ENCODE data around the gene SPAG16. TPM values are rescaled to one million over a fixed set of nuclear protein-coding genes. Genes with fewer than 3 reads are reported as not detected.

The SPAG16 gene
- total RNA-seq, 1 experiment from 2014 or later: 13.0 TPM

GRCh38 chr2:213286161-213286560 lies 1.9 kb downstream of the SPAG16 start:
- DNase-seq (ENCODE audit: low read depth, low spot score) (no peak), ATAC-seq (no peak)
- no peaks in the 10 kb centered on the region for H3K36me3 ChIP-seq (ENCODE audit: control insufficient read depth, insufficient read depth, low read length)
- peaks cover 11% of the 10 kb centered on the region for H3K4me1 ChIP-seq (ENCODE audit: control insufficient read depth, insufficient read depth, low read length)
- intact Hi-C loops (cut with micrococcal nuclease; ENCODE audit: unreplicated experiment): no loop called here
- POLR2A ChIA-PET: no interaction called here
- H3K27ac ChIP-seq (ENCODE audit: low read length): no peak overlapping the region
- no TSS peak for BruUV-seq (replicated peaks)
- TF ChIP-seq CTCF (IDR thresholded peaks at IDR 0.05) (no peak), POLR2AphosphoS5 (IDR thresholded peaks at IDR 0.05; ENCODE audit: low read depth, low read length) (no peak), TCF7L2 (IDR thresholded peaks at IDR 0.05; ENCODE audit: low read depth, low read length) (no peak), REST (IDR thresholded peaks at IDR 0.05; ENCODE audit: insufficient read depth in 1 of 2, low read depth in 2 of 2, low read length in 1 of 2) (no peak), SIN3A (IDR thresholded peaks at IDR 0.05; ENCODE audit: borderline replicate concordance, insufficient read depth, low read depth, low read length) (no peak)
- no peaks in the 10 kb centered on the region for H3K27me3 ChIP-seq (ENCODE audit: control insufficient read depth, insufficient read depth, low read length)
- no peak overlapping the region for H3K4me3 ChIP-seq (ENCODE audit: low read depth in 2 of 2, low read length in 2 of 2)
- in situ Hi-C loops (cut with HindIII; ENCODE audit: low pct_unique_long_range_greater_than_20kb, low sequenced_read_pairs): no loop called here
- H3K9me3 ChIP-seq (ENCODE audit: control insufficient read depth, insufficient read depth, low read depth, low read length): no peaks in the 10 kb centered on the region
- CTCF ChIA-PET: no interaction called here

- Histone ChIP-seq H3K36me3 (ENCODE audit: control insufficient read depth, insufficient read depth, low read length) (no peaks in the 10 kb centered on the region), H3K9me3 (ENCODE audit: control insufficient read depth, insufficient read depth, low read depth, low read length) (no peaks in the 10 kb centered on the region), H3K27ac (ENCODE audit: low read length) (no peak overlapping the region), H3K4me1 (ENCODE audit: control insufficient read depth, insufficient read depth, low read length) (peaks cover 9% of the 10 kb centered on the region), H3K4me3 (ENCODE audit: low read depth in 2 of 2, low read length in 2 of 2) (no peak overlapping the region), H3K27me3 (ENCODE audit: control insufficient read depth, insufficient read depth, low read length) (no peaks in the 10 kb centered on the region)
- CTCF ChIA-PET: no interaction called here
- POLR2A ChIA-PET: interaction anchor here (0.6 to 0.7 kb wide), 2 partner anchors 18 to 842 kb away, joined by 3 to 8 read pairs; no protein-coding TSS in a partner anchor
- no peak for DNase-seq (ENCODE audit: low read depth, low spot score)
- in situ Hi-C loops (cut with HindIII; ENCODE audit: low pct_unique_long_range_greater_than_20kb, low sequenced_read_pairs) (no loop called here), intact Hi-C loops (cut with micrococcal nuclease; ENCODE audit: unreplicated experiment) (no loop called here)
- no peak for TF ChIP-seq REST (IDR thresholded peaks at IDR 0.05; ENCODE audit: insufficient read depth in 1 of 2, low read depth in 2 of 2, low read length in 1 of 2)
- no peak for TF ChIP-seq CTCF (IDR thresholded peaks at IDR 0.05)
- no TSS peak for BruUV-seq (replicated peaks)
- no peak for ATAC-seq
These were observed 4.8 kb downstream of the SPAG16 start for GRCh38 chr2:213288913-213289700.

All from Panc1 (cell line).